MM.1S (cell line): ENCODE data around the gene EXOC3.
A peak's percentile ranks its signal among the peaks of the same experiment; 100 is the strongest.
"Not testable (repeated sequence)": the region's sequence is repeated elsewhere in the genome, so short reads cannot be mapped to it uniquely, and the experiment has no call there.

Source experiments
- DNase-seq: peaks from one replicate; pipeline ENCODE4 v3.0.0-alpha.2; 2015
- H2AFZ ChIP-seq: fragments of 300-600 bp; sonication (generic); 2 replicates; pipeline ENCODE4 v1.6.0; 2016; ENCODE audit warnings: antibody characterized with exemption, low read length
- H3F3A ChIP-seq: fragments of 300-600 bp; sonication (generic); 2 replicates; pipeline ENCODE4 v1.6.1; 2016; ENCODE audit warnings: mild to moderate bottlenecking, antibody characterized with exemption, low read length, moderate library complexity, mixed read lengths; ENCODE audit not compliant: insufficient read depth
- H3K27ac ChIP-seq: fragments of 300-600 bp; sonication (generic); 2 replicates; pipeline ENCODE4 v1.5.1; 2016; ENCODE audit warnings: mild to moderate bottlenecking, low read length
- H3K27me3 ChIP-seq: fragments of 300-600 bp; sonication (generic); replicated peaks from 2 replicates; pipeline ENCODE4 v1.6.0; 2016; ENCODE audit warnings: low read length; ENCODE audit not compliant: insufficient read depth
- H3K36me3 ChIP-seq: fragments of 300-600 bp; sonication (generic); replicated peaks from 2 replicates; pipeline ENCODE4 v1.6.1; 2016; ENCODE audit warnings: mild to moderate bottlenecking, low read length, mixed read lengths; ENCODE audit not compliant: insufficient read depth
- H3K4me1 ChIP-seq: fragments of 300-600 bp; sonication (generic); 2 replicates; pipeline ENCODE4 v1.6.1; 2016; ENCODE audit warnings: low read length, mixed read lengths
- H3K4me2 ChIP-seq: fragments of 300-600 bp; sonication (generic); 2 replicates; pipeline ENCODE4 v1.6.0; 2016; ENCODE audit warnings: low read depth, low read length
- H3K4me3 ChIP-seq: fragments of 300-600 bp; sonication (generic); 2 replicates; pipeline ENCODE4 v1.5.1; 2016; ENCODE audit warnings: low read length, mixed read lengths
- H3K79me2 ChIP-seq: fragments of 300-600 bp; sonication (generic); 2 replicates; pipeline ENCODE4 v1.6.1; 2016; ENCODE audit warnings: mixed run types, low read length, mixed read lengths
- H3K9ac ChIP-seq: fragments of 300-600 bp; sonication (generic); 2 replicates; pipeline ENCODE4 v1.6.1; 2016; ENCODE audit warnings: low read length, mixed read lengths
- H3K9me2 ChIP-seq: fragments of 300-600 bp; sonication (generic); replicated peaks from 2 replicates; pipeline ENCODE4 v1.6.1; 2016; ENCODE audit warnings: mild to moderate bottlenecking, low read length, mixed read lengths; ENCODE audit not compliant: insufficient read depth
- H3K9me3 ChIP-seq: fragments of 300-600 bp; sonication (generic); replicated peaks from 2 replicates; pipeline ENCODE4 v1.6.1; 2016; ENCODE audit warnings: mild to moderate bottlenecking, low read length, mixed read lengths; ENCODE audit not compliant: insufficient read depth
- H4K20me1 ChIP-seq: fragments of 300-600 bp; sonication (generic); 2 replicates; pipeline ENCODE4 v1.6.1; 2016; ENCODE audit warnings: mild to moderate bottlenecking, low read length, moderate library complexity, mixed read lengths; ENCODE audit not compliant: insufficient read depth
- EZH2 ChIP-seq: fragments of 300-600 bp; sonication (generic); optimal IDR thresholded peaks from 2 replicates; pipeline ENCODE3; 2017; ENCODE audit warnings: low read depth, mild to moderate bottlenecking, antibody characterized with exemption, low read length, mixed read lengths
- EZH2phosphoT487 ChIP-seq: fragments of 300-600 bp; sonication (generic); IDR thresholded peaks from 2 replicates; pipeline ENCODE4 v1.6.1; 2018; ENCODE audit warnings: antibody characterized with exemption, low read length
- TF ChIP-seq, protein P1 (sequence below): fragments of 300-600 bp; sonication (generic); IDR thresholded peaks from 2 replicates; pipeline ENCODE4 v1.5.1; 2016; ENCODE audit warnings: antibody characterized with exemption, low read length, mixed read lengths

Gene EXOC3

DNA sequence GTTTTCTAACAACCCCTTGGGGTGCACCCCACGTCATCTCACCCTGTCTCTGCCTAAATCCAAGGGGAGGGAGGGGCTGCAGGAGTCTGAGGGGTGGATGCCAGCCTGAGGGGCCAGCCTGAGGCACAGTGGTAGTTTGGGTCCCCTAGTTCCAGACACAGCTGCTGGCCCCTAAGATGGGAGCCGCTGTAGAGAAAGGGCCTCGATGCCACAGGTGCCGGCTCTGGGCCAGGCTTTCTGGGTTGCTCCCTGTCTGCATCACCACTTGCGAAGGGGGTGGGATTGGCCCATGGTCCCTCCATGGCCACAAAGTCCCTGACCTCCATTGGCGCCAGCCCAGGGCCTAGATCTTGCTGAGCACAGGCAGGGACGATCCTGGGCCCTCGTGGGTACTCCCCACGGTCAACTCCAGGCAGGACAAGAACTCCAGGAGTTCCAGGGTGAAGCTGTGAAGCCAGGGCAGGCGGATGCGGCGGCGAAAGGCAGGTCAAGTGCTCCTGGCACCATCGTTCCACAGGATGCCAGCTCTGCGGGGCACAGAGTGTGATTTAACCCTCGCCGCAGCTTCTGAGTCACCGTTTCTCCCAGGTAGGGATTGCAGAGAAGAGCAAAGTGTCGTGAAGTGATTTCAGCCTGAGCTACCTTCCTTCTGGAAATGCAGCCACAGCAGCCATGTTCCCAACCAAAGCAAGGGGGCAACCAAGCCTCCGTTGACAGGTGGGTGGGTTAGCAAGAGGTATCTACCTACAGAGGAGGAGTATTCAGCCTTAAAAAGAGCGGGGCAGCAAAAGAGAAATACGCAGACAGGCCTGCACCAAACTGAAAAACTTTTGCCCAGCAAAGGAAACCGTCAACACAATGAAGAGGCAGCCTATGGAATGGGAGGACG lies 41.6 kb upstream of the EXOC3 start:
- DNase-seq, result no peak
- Histone ChIP-seq H3K79me2 (no peaks in the 10 kb centered on the region), H3K9me2 (no peaks in the 10 kb centered on the region), H3K27ac (no peak overlapping the region), H3K4me2 (no peak overlapping the region), H3K27me3 (peaks cover 61% of the 10 kb centered on the region), H2AFZ (no peak overlapping the region), H3K9me3 (no peaks in the 10 kb centered on the region), H3K9ac (no peak overlapping the region), H4K20me1 (no peaks in the 10 kb centered on the region), H3K4me1 (no peaks in the 10 kb centered on the region), H3K4me3 (no peak overlapping the region), H3F3A (no peaks in the 10 kb centered on the region), H3K36me3 (no peaks in the 10 kb centered on the region)
- no peak for TF ChIP-seq EZH2phosphoT487
- TF ChIP-seq EZH2, result no peak
- TF ChIP-seq, protein P1, sequence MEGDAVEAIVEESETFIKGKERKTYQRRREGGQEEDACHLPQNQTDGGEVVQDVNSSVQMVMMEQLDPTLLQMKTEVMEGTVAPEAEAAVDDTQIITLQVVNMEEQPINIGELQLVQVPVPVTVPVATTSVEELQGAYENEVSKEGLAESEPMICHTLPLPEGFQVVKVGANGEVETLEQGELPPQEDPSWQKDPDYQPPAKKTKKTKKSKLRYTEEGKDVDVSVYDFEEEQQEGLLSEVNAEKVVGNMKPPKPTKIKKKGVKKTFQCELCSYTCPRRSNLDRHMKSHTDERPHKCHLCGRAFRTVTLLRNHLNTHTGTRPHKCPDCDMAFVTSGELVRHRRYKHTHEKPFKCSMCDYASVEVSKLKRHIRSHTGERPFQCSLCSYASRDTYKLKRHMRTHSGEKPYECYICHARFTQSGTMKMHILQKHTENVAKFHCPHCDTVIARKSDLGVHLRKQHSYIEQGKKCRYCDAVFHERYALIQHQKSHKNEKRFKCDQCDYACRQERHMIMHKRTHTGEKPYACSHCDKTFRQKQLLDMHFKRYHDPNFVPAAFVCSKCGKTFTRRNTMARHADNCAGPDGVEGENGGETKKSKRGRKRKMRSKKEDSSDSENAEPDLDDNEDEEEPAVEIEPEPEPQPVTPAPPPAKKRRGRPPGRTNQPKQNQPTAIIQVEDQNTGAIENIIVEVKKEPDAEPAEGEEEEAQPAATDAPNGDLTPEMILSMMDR, result no peak

DNA sequence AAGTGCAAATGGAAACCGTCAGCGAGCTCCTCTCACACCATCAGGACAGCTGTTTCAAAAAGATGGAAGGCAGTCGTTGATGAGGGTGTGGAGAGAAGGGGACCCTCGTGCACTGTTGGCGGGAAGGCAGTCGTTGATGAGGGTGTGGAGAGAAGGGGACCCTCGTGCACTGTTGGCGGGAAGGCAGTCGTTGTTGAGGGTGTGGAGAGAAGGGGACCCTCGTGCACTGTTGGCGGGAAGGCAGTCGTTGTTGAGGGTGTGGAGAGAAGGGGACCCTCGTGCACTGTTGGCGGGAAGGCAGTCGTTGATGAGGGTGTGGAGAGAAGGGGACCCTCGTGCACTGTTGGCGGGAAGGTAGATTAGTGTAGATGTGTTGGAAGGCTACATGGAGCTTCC lies 40.8 kb upstream of the EXOC3 start:
- not testable (repeated sequence) for H3K4me2 ChIP-seq, H3K79me2 ChIP-seq, H3K27ac ChIP-seq, H3K4me1 ChIP-seq, H3F3A ChIP-seq, H4K20me1 ChIP-seq, H2AFZ ChIP-seq, DNase-seq, H3K9ac ChIP-seq, H3K36me3 ChIP-seq, H3K4me3 ChIP-seq, H3K9me3 ChIP-seq, H3K9me2 ChIP-seq
- peaks cover 69% of the 10 kb centered on the region for H3K27me3 ChIP-seq

DNA sequence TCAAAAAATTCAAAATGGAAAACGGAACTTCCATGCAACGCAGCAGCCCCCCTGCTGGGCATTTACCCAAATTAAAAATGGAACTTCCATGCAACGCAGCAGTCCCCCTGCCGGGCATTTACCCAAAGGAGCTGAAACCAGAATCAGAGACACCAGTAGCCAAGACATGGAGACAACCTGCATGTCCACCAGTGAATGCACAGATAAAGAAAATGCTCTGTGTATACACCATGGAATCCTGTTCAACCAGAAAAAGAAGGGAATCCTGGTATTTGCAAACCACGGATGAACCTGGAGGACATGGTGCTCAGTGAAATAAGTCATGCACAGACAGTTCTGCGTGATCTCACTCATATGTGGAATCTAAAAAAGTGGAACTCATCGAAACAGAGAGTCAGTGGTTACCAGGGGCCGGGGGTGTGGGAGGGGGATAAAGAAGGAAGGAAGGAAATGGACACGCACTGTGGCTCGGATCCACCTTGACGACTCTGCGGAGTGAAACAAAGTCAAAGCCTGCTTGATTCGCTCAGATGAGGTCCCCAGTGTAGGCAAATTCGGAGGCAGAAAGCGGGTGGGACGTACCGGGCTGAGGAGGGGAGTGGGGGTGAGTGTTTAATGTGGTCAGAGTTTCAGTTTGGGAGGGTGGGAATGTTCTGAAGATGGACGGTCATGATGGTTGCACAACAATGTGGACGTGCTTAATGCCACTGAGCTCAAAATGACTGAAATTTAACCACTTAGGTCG lies 40.2 kb upstream of the EXOC3 start:
- no peak for DNase-seq
- TF ChIP-seq EZH2 (no peak), EZH2phosphoT487 (no peak)
- TF ChIP-seq, protein P1, result peak; percentile 7; the same call in 1 of the 2 replicates
- H3K9me2 ChIP-seq, result no peaks in the 10 kb centered on the region
- H2AFZ ChIP-seq, result no peak overlapping the region
- no peaks in the 10 kb centered on the region for H3K36me3 ChIP-seq
- H3K4me1 ChIP-seq, result no peaks in the 10 kb centered on the region
- no peaks in the 10 kb centered on the region for H4K20me1 ChIP-seq
- H3K79me2 ChIP-seq, result no peaks in the 10 kb centered on the region
- no peak overlapping the region for H3K4me2 ChIP-seq
- no peak overlapping the region for H3K9ac ChIP-seq
- H3K4me3 ChIP-seq, result no peak overlapping the region
- no peak overlapping the region for H3K27ac ChIP-seq
- H3F3A ChIP-seq, result no peaks in the 10 kb centered on the region
- no peaks in the 10 kb centered on the region for H3K9me3 ChIP-seq
- peaks cover 72% of the 10 kb centered on the region for H3K27me3 ChIP-seq

DNA sequence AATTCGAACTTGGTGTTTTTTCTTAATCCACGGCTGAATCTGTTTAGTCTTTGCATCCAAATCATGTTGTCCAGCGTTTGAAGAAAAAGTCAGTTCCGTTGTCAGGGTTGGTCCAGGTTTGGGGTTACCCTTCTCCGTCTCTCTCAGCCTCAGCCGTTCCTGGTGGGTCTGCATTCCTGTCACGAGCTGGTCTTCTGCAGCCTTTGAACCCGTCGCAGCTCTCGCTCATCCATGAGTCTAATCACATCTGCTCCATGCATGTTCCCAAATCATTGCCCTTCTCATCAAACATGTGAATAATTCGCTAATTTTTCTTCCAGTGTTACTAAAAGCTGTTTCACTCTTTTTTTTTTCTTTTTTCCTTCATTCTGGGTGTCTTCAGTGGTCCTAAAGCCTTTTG lies 39.0 kb upstream of the EXOC3 start:
- Histone ChIP-seq H3K79me2 (no peaks in the 10 kb centered on the region), H2AFZ (no peak overlapping the region), H3F3A (no peaks in the 10 kb centered on the region), H3K9me3 (no peaks in the 10 kb centered on the region), H3K9me2 (no peaks in the 10 kb centered on the region), H3K27me3 (peaks cover 76% of the 10 kb centered on the region), H3K36me3 (no peaks in the 10 kb centered on the region), H3K4me1 (no peaks in the 10 kb centered on the region), H3K4me3 (no peak overlapping the region), H3K4me2 (no peak overlapping the region), H3K9ac (no peak overlapping the region), H4K20me1 (no peaks in the 10 kb centered on the region), H3K27ac (no peak overlapping the region)
- no peak for TF ChIP-seq EZH2phosphoT487
- TF ChIP-seq EZH2, result no peak
- TF ChIP-seq, protein P1, result no peak
- no peak for DNase-seq
